Upper lobe of left lung (tissue), 4 donors: ENCODE data around the gene UBE2F.

ENCODE experiments used
- EP300 ChIP-seq, 4 donors: sonication (generic); formaldehyde crosslinking; IDR thresholded peaks; one replicate each; pipeline ENCODE4 v1.5.1; 2017; ENCODE audit warnings: antibody characterized with exemption in 4 of 4, control low read depth in 2 of 4
- POLR2A ChIP-seq, 4 donors: fragments of 450-650 bp; IDR thresholded peaks; one replicate each; pipeline ENCODE4 v1.5.1; 2016 to 2017; ENCODE audit warnings: antibody characterized with exemption in 4 of 4, mild to moderate bottlenecking in 2 of 4
- TF ChIP-seq, protein P1 (sequence below), 6 experiments: fragments of 450-650 bp in 4 of 6; fragments of 200-600 bp in 2 of 6; sonication (generic) in 2 of 6; IDR thresholded peaks; one replicate each; pipeline ENCODE4 v1.5.1; 2016 to 2019; ENCODE audit warnings: antibody characterized with exemption in 6 of 6

DNA sequence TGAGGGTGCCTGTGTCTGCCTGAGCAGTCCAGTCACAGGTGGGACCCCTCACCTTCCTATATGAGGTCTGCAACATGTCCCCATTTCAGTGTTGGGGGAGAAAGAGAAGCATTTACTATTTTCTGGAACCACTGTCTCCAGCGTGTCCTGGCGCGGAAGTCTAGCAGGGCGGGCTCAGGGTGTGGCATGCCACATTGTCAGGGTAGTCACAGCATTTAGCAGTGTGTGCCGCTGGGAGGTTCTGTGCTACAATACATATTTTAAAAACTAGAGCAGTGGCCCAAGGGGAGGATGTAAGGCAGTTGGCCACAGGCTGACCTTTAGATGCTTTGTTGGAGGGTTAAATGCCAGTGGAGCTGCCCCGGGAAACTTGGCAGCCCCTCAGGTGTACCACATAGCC, 12.5 kb downstream of the UBE2F start:
- TF ChIP-seq, protein P1, sequence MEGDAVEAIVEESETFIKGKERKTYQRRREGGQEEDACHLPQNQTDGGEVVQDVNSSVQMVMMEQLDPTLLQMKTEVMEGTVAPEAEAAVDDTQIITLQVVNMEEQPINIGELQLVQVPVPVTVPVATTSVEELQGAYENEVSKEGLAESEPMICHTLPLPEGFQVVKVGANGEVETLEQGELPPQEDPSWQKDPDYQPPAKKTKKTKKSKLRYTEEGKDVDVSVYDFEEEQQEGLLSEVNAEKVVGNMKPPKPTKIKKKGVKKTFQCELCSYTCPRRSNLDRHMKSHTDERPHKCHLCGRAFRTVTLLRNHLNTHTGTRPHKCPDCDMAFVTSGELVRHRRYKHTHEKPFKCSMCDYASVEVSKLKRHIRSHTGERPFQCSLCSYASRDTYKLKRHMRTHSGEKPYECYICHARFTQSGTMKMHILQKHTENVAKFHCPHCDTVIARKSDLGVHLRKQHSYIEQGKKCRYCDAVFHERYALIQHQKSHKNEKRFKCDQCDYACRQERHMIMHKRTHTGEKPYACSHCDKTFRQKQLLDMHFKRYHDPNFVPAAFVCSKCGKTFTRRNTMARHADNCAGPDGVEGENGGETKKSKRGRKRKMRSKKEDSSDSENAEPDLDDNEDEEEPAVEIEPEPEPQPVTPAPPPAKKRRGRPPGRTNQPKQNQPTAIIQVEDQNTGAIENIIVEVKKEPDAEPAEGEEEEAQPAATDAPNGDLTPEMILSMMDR (IDR thresholded peaks at IDR 0.05), result no peak
- TF ChIP-seq POLR2A (IDR thresholded peaks at IDR 0.05) (no peak), EP300 (IDR thresholded peaks at IDR 0.05) (no peak)
